ENCODE measurements around the gene LZTS3.

- TF ChIP-seq MAX (CRISPR knock-in tag; IDR thresholded peaks at IDR 0.05) (no peak), SMAD3 (CRISPR knock-in tag; IDR thresholded peaks at IDR 0.05; ENCODE audit: borderline replicate concordance) (no peak), FOXP4 (CRISPR knock-in tag; IDR thresholded peaks at IDR 0.05) (no peak), CTCF (IDR thresholded peaks at IDR 0.05) (no peak), TEAD4 (CRISPR knock-in tag; IDR thresholded peaks at IDR 0.05) (no peak), GABPB1 (CRISPR knock-in tag; IDR thresholded peaks at IDR 0.05) (no peak), STAT6 (CRISPR knock-in tag; conservative IDR thresholded peaks at IDR 0.05; ENCODE audit: low read depth) (no peak)
These were observed 40.2 kb downstream of the LZTS3 start for GRCh38 chr20:3133155-3133554.

All from WTC11 (cell line).